Testis (tissue), 3 donors: ENCODE results near the gene PHF21A. TPM values are rescaled to one million over a fixed set of nuclear protein-coding genes. Genes with fewer than 3 reads are reported as not detected.

Experiments used
- DNase-seq: peaks from one replicate; pipeline ENCODE4 v3.0.0-alpha.2; 2019
- H3K27ac ChIP-seq, 2 donors: fragments of 200-600 bp; sonication (generic); one replicate each; pipeline ENCODE4 v1.5.1; 2019
- H3K27me3 ChIP-seq: fragments of 200-600 bp; sonication (generic); one replicate; pipeline ENCODE4 v1.5.1; 2019
- H3K36me3 ChIP-seq: fragments of 200-600 bp; sonication (generic); one replicate; pipeline ENCODE4 v1.5.1; 2017; ENCODE audit warnings: low read depth; ENCODE audit errors: missing control alignments
- H3K4me1 ChIP-seq: fragments of 200-600 bp; sonication (generic); one replicate; pipeline ENCODE4 v1.5.1; 2019
- H3K4me3 ChIP-seq, 2 donors: fragments of 200-600 bp; sonication (generic); one replicate each; pipeline ENCODE4 v1.5.1; 2017 to 2019
- H3K9me3 ChIP-seq: fragments of 200-600 bp; sonication (generic); one replicate; pipeline ENCODE4 v1.5.1; 2017
- POLR2A ChIP-seq: fragments of 450-650 bp; IDR thresholded peaks from one replicate; pipeline ENCODE4 v1.6.1; 2017; ENCODE audit warnings: antibody characterized with exemption, mild to moderate bottlenecking, moderate library complexity
- WGBS, 2 donors: methylation state at CpG; one replicate each; pipeline ENCODE4 v1.1.5; 2018; 5-methylcytosine and 5-hydroxymethylcytosine counted together
- intact Hi-C: fragments of 100-400 bp; cut with DNase I; formaldehyde crosslinking; loops from one replicate; pipeline ENCODE4 v1.15.1; 2023; ENCODE audit warnings: low total_unique reads
- polyA plus RNA-seq: library from polyadenylated mRNA; stranded (reverse); fragments of 350-450 nt; fragmentation: Illumina TruSeq; extraction: RNeasy Lipid Tissue Mini Kit (QIAGEN cat#74804); gene quantifications from one replicate; pipeline ENCODE4 v1.2.3, GENCODE V29; 2014; ENCODE audit warnings: low read depth, low replicate concordance; ENCODE audit not compliant: insufficient read depth
- total RNA-seq, 2 donors: library from RNA; depleted of rRNA; stranded (reverse); fragments of >200 nt; gene quantifications; one replicate each; pipeline ENCODE4 v1.2.3, GENCODE V29; 2016
- TF ChIP-seq, protein P1 (sequence below), 3 experiments: fragments of 450-650 bp in 2 of 3; fragments of 200-600 bp in 1 of 3; sonication (generic) in 1 of 3; IDR thresholded peaks; one replicate each; pipeline ENCODE4 v1.5.1; 2016 to 2019; ENCODE audit warnings: antibody characterized with exemption in 3 of 3, mild to moderate bottlenecking in 2 of 3, moderate library complexity in 1 of 3

The PHF21A gene
- total and polyA plus RNA-seq, 3 donors from 2014 or later: 53.5 to 83.2 (median 56.6) TPM

DNA sequence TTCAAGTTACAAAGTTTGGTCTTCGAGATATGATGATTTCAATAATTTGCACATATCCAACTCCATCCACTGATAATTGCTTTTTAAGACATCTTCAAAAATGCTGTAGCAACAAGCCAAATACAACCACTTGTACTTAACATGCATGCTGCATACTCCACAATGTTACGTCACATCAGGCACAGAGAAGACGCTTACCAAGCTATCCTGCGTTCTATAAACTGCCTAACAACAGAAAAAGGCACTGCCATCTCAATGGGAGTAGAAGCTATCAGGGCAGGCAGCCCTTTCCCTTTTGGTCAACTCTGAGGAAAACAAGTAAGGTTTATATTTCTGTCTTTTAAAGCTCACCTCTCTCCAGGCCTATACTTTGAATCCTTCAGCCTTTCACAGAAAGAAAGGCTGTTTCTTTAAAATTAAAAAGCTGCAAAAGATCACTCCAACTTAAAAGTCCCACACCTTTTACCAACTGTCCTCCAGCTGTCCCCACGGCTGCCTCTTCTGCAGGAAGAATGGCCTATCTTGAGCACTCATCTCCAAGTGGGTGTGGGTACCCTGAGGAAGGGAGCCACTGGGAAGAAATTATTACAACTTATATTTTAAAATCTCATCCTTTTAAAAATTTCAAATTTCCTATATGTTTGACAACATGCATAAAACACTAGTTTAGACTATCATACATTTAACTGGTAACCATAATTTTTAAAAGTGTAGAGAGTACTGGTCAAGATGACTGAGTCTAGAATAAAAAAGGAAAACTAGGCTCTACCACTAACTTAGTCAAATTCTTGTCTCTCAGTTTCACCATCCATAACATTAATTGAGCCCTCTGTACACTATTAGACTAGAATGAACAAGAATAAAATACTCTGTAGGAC is 14.5 kb downstream of the PHF21A start:
- Histone ChIP-seq H3K27ac (peak overlapping the region in 1 of 2 donors; percentile 15), H3K36me3 (no peaks in the 10 kb centered on the region), H3K9me3 (no peaks in the 10 kb centered on the region), H3K4me3 (no peak overlapping the region), H3K4me1 (peaks cover 28% of the 10 kb centered on the region), H3K27me3 (no peaks in the 10 kb centered on the region)
- intact Hi-C loops: no loop called here
- TF ChIP-seq POLR2A: no peak
- TF ChIP-seq, protein P1, sequence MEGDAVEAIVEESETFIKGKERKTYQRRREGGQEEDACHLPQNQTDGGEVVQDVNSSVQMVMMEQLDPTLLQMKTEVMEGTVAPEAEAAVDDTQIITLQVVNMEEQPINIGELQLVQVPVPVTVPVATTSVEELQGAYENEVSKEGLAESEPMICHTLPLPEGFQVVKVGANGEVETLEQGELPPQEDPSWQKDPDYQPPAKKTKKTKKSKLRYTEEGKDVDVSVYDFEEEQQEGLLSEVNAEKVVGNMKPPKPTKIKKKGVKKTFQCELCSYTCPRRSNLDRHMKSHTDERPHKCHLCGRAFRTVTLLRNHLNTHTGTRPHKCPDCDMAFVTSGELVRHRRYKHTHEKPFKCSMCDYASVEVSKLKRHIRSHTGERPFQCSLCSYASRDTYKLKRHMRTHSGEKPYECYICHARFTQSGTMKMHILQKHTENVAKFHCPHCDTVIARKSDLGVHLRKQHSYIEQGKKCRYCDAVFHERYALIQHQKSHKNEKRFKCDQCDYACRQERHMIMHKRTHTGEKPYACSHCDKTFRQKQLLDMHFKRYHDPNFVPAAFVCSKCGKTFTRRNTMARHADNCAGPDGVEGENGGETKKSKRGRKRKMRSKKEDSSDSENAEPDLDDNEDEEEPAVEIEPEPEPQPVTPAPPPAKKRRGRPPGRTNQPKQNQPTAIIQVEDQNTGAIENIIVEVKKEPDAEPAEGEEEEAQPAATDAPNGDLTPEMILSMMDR (IDR thresholded peaks at IDR 0.05): no peak
- WGBS, 2 donors: 42 to 47% methylated on average over 5 of the region's 5 CpGs
- no peak for DNase-seq

DNA sequence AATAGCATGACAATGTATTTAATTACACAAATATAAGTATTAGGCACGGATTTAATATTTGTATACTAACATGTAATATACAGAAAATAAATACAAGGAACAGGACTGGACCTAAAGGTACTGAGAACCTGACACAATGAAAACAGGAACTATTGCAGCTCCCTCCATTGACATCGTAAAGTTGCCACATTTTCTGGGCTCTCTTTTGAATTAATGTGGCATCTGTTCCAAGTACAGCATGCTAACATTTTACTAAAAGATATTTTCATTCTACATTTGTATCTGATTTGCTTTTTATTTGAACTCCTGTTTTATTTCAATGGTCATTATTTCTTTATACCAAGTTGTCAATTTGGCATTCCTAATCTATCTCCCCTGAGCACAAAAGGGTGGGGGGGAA is 15.3 kb downstream of the PHF21A start:
- DNase-seq: no peak
- peaks cover 30% of the 10 kb centered on the region for H3K4me1 ChIP-seq
- H3K27me3 ChIP-seq: no peaks in the 10 kb centered on the region
- H3K36me3 ChIP-seq: no peaks in the 10 kb centered on the region
- 44 to 62% methylated on average over 2 of the region's 2 CpGs for WGBS, 2 donors
- intact Hi-C loops: no loop called here
- no peaks in the 10 kb centered on the region for H3K9me3 ChIP-seq
- H3K4me3 ChIP-seq: no peak overlapping the region
- H3K27ac ChIP-seq: no peak overlapping the region
- TF ChIP-seq, protein P1 (IDR thresholded peaks at IDR 0.05): no peak
- no peak for TF ChIP-seq POLR2A

DNA sequence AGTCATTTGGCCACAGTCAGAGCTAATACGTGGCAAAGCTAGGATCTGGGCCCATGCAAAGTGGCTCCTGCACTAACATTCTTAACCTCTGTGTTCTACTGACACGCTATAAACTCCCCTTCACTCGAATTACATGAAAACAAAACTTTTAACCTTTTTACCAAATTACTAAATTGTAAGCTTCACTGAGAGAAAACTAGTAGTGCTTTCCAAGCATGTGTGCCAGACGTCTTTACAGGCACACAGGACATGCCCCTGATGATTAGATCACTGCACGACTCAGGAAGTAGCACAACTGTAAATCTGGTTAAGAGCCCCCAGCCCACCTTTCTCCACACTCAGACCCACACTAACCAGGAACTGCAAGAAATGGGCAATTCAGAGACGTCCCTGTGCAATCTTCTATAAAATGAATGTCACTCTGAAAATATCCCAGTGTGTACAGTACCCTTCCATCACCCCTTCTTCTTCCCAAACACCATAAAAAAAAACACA is 16.1 kb downstream of the PHF21A start:
- no peak overlapping the region for H3K27ac ChIP-seq
- H3K4me1 ChIP-seq: peaks cover 35% of the 10 kb centered on the region
- no peaks in the 10 kb centered on the region for H3K27me3 ChIP-seq
- DNase-seq: no peak
- intact Hi-C loops: no loop called here
- H3K4me3 ChIP-seq: no peak overlapping the region
- TF ChIP-seq, protein P1 (IDR thresholded peaks at IDR 0.05): no peak
- TF ChIP-seq POLR2A: no peak
- WGBS, 2 donors: 38 to 41% methylated on average over 6 of the region's 6 CpGs
- H3K36me3 ChIP-seq: no peaks in the 10 kb centered on the region
- no peaks in the 10 kb centered on the region for H3K9me3 ChIP-seq

GRCh38 chr11:46102843-46103242 is 18.4 kb downstream of the PHF21A start:
- Histone ChIP-seq H3K36me3 (no peaks in the 10 kb centered on the region), H3K4me3 (no peak overlapping the region), H3K27ac (no peak overlapping the region), H3K9me3 (no peaks in the 10 kb centered on the region), H3K27me3 (no peaks in the 10 kb centered on the region), H3K4me1 (peaks cover 46% of the 10 kb centered on the region)
- 72 to 77% methylated on average over 6 of the region's 6 CpGs for WGBS, 2 donors
- TF ChIP-seq POLR2A: no peak
- TF ChIP-seq, protein P1 (IDR thresholded peaks at IDR 0.05): no peak
- no peak for DNase-seq
- intact Hi-C loops: no loop called here
